IMR-90 (cell line): ENCODE measurements around the gene TAS2R40. TPM values are rescaled to one million over a fixed set of nuclear protein-coding genes. Genes with fewer than 3 reads are reported as not detected.

Source experiments
- ATAC-seq: fragments of 200-7000 bp; cut with Tn5 transposase; 2 replicates; pipeline ENCODE4 v1.9.1; 2020; ENCODE audit warnings: low read depth, mild to moderate bottlenecking, moderate library complexity
- BruUV-seq: library from RNA; stranded (reverse); fragments of 400-500 nt; replicated peaks from 2 replicates; lab custom pipeline; 2021; lab: Mats Ljungman, UMichigan
- CTCF ChIA-PET: fragments of 300-600 bp; formaldehyde crosslinking; extraction: SDS; loops from one replicate; lab custom pipeline; 2021; ENCODE audit warnings: antibody characterized with exemption; lab: Yijun Ruan, JAX
- POLR2A ChIA-PET: fragments of 300-600 bp; sonication (Branson Sonifier 250); formaldehyde crosslinking; loops from one replicate; lab custom pipeline; 2022; ENCODE audit warnings: antibody characterized with exemption; ENCODE audit not compliant: unreplicated experiment; lab: Charles Lee
- DNase-seq: peaks from one replicate; pipeline ENCODE4 v3.0.0; 2013
- H2AFZ ChIP-seq: replicated peaks from 2 replicates; pipeline ENCODE3; 2013; ENCODE audit warnings: low read length, mild to moderate bottlenecking; ENCODE audit not compliant: poor library complexity
- H2AK5ac ChIP-seq: 2 replicates; pipeline ENCODE4 v1.6.1; 2013; ENCODE audit warnings: low read depth, low read length, inconsistent platforms
- H2AK9ac ChIP-seq: replicated peaks from 2 replicates; pipeline ENCODE3; 2013; ENCODE audit warnings: mild to moderate bottlenecking, low read depth, low read length, moderate library complexity; ENCODE audit not compliant: poor library complexity
- H2BK120ac ChIP-seq: 2 replicates; pipeline ENCODE4 v1.6.1; 2013; ENCODE audit warnings: low read depth, low read length, inconsistent platforms
- H2BK15ac ChIP-seq: 3 replicates; pipeline ENCODE4 v1.6.1; 2013; ENCODE audit warnings: low read depth, low read length, inconsistent platforms
- H2BK20ac ChIP-seq: 2 replicates; pipeline ENCODE4 v1.6.1; 2013; ENCODE audit warnings: low read depth, mild to moderate bottlenecking, inconsistent platforms, low read length, moderate library complexity
- H2BK5ac ChIP-seq: 2 replicates; pipeline ENCODE4 v1.6.1; 2013; ENCODE audit warnings: mild to moderate bottlenecking, low read depth, low read length, inconsistent platforms; ENCODE audit not compliant: poor library complexity, severe bottlenecking
- H3K14ac ChIP-seq: replicated peaks from 2 replicates; pipeline ENCODE4 v1.6.1; 2013; ENCODE audit warnings: low read depth, low read length, inconsistent platforms
- H3K18ac ChIP-seq: 2 replicates; pipeline ENCODE4 v1.6.1; 2013; ENCODE audit warnings: low read depth, low read length, control low read depth
- H3K23ac ChIP-seq: 2 replicates; pipeline ENCODE4 v1.6.1; 2013; ENCODE audit warnings: low read depth, low read length, inconsistent platforms
- H3K27ac ChIP-seq: 2 replicates; pipeline ENCODE4 v1.5.1; 2013; ENCODE audit warnings: mild to moderate bottlenecking, control low read depth, low read length; ENCODE audit not compliant: insufficient read depth
- H3K27me3 ChIP-seq: 2 replicates; pipeline ENCODE4 v1.6.1; 2013; ENCODE audit warnings: low read length; ENCODE audit not compliant: control insufficient read depth, insufficient read depth
- H3K36me3 ChIP-seq: 2 replicates; pipeline ENCODE4 v1.6.1; 2013; ENCODE audit warnings: low read length, mixed read lengths; ENCODE audit not compliant: control insufficient read depth, insufficient read depth
- H3K4ac ChIP-seq: 2 replicates; pipeline ENCODE4 v1.6.1; 2013; ENCODE audit warnings: low read depth, low read length, inconsistent platforms
- H3K4me1 ChIP-seq: 2 replicates; pipeline ENCODE4 v1.6.1; 2013; ENCODE audit warnings: low read length, mixed read lengths; ENCODE audit not compliant: control insufficient read depth, insufficient read depth
- H3K4me2 ChIP-seq: 2 replicates; pipeline ENCODE4 v1.6.1; 2013; ENCODE audit warnings: low read depth, mild to moderate bottlenecking, control low read depth, low read length, moderate library complexity
- H3K4me3 ChIP-seq: 2 replicates; pipeline ENCODE4 v1.5.1; 2013; ENCODE audit warnings: low read depth, mild to moderate bottlenecking, control low read depth, low read length, moderate library complexity; ENCODE audit not compliant: insufficient read depth
- H3K56ac ChIP-seq: 2 replicates; pipeline ENCODE4 v1.6.1; 2013; ENCODE audit warnings: low read length, inconsistent platforms; ENCODE audit not compliant: insufficient read depth; ENCODE audit errors: extremely low read depth
- H3K79me1 ChIP-seq, 2 experiments: 2 replicates each; pipeline ENCODE4 v1.6.1; 2013; ENCODE audit warnings: low read length in 2 of 2, inconsistent platforms in 1 of 2, low read depth in 1 of 2
- H3K9ac ChIP-seq: 2 replicates; pipeline ENCODE4 v1.6.1; 2013; ENCODE audit warnings: low read depth, low read length, control low read depth
- H3K9me1 ChIP-seq: 2 replicates; pipeline ENCODE4 v1.6.1; 2013; ENCODE audit warnings: low read length, inconsistent platforms; ENCODE audit not compliant: insufficient read depth
- H3K9me3 ChIP-seq: 2 replicates; pipeline ENCODE4 v1.6.1; 2013; ENCODE audit warnings: low read length; ENCODE audit not compliant: control insufficient read depth, insufficient read depth
- H4K20me1 ChIP-seq: 2 replicates; pipeline ENCODE4 v1.6.1; 2013; ENCODE audit warnings: low read length, inconsistent platforms; ENCODE audit not compliant: insufficient read depth
- H4K5ac ChIP-seq: 2 replicates; pipeline ENCODE4 v1.6.1; 2013; ENCODE audit warnings: mild to moderate bottlenecking, low read depth, low read length, control low read depth
- H4K8ac ChIP-seq, 2 experiments: 2 replicates each; pipeline ENCODE4 v1.6.1; 2013; ENCODE audit warnings: low read depth in 2 of 2, low read length in 2 of 2, control low read depth in 1 of 2, inconsistent platforms in 1 of 2
- H4K91ac ChIP-seq: 2 replicates; pipeline ENCODE4 v1.6.1; 2013; ENCODE audit warnings: low read depth, low read length, inconsistent platforms; ENCODE audit not compliant: insufficient read depth
- BHLHE40 ChIP-seq: fragments of 150-350 bp; IDR thresholded peaks from 2 replicates; pipeline ENCODE4 v1.6.1; 2016; ENCODE audit warnings: mild to moderate bottlenecking, low read depth, low read length
- CEBPB ChIP-seq: IDR thresholded peaks from 2 replicates; pipeline ENCODE4 v1.6.1; 2012; ENCODE audit warnings: low read depth, low read length, improper control_type of control experiment
- CHD1 ChIP-seq: IDR thresholded peaks from 2 replicates; pipeline ENCODE4 v1.6.1; 2012; ENCODE audit warnings: low read depth, low read length, improper control_type of control experiment
- CTCF ChIP-seq: conservative IDR thresholded peaks from 2 replicates; pipeline ENCODE4 v1.5.1; 2012; ENCODE audit warnings: mild to moderate bottlenecking, low read depth, low read length, improper control_type of control experiment
- ELK1 ChIP-seq: fragments of 150-350 bp; IDR thresholded peaks from 2 replicates; pipeline ENCODE4 v1.6.1; 2016; ENCODE audit warnings: low read depth, mild to moderate bottlenecking, low read length, moderate library complexity, borderline replicate concordance
- MAFK ChIP-seq: IDR thresholded peaks from 2 replicates; pipeline ENCODE4 v1.6.1; 2012; ENCODE audit warnings: low read depth, low read length, improper control_type of control experiment
- MAZ ChIP-seq: IDR thresholded peaks from 2 replicates; pipeline ENCODE4 v1.6.1; 2012; ENCODE audit warnings: low read depth, mild to moderate bottlenecking, low read length, improper control_type of control experiment, moderate library complexity, borderline replicate concordance
- MXI1 ChIP-seq: IDR thresholded peaks from 2 replicates; pipeline ENCODE4 v1.6.1; 2012; ENCODE audit warnings: low read depth, mild to moderate bottlenecking, low read length, moderate library complexity, borderline replicate concordance
- NFE2L2 ChIP-seq: fragments of 150-350 bp; IDR thresholded peaks from 2 replicates; pipeline ENCODE4 v1.6.1; 2016; ENCODE audit warnings: low read depth, mild to moderate bottlenecking, low read length
- POLR2A ChIP-seq: IDR thresholded peaks from 2 replicates; pipeline ENCODE4 v1.6.1; 2012; ENCODE audit warnings: mild to moderate bottlenecking, low read depth, low read length
- RAD21 ChIP-seq: IDR thresholded peaks from 2 replicates; pipeline ENCODE4 v1.6.1; 2012; ENCODE audit warnings: low read length, improper control_type of control experiment
- RCOR1 ChIP-seq: IDR thresholded peaks from 2 replicates; pipeline ENCODE4 v1.6.1; 2012; ENCODE audit warnings: mild to moderate bottlenecking, low read length, improper control_type of control experiment; ENCODE audit not compliant: insufficient replicate concordance
- RFX5 ChIP-seq: IDR thresholded peaks from 2 replicates; pipeline ENCODE4 v1.8.0; 2012; ENCODE audit warnings: low read depth, mild to moderate bottlenecking, low read length, moderate library complexity
- SMC3 ChIP-seq: fragments of 150-350 bp; IDR thresholded peaks from 2 replicates; pipeline ENCODE4 v1.6.1; 2016; ENCODE audit warnings: low read depth, mild to moderate bottlenecking, antibody characterized with exemption, low read length, moderate library complexity
- USF2 ChIP-seq: fragments of 150-350 bp; IDR thresholded peaks from 2 replicates; pipeline ENCODE4 v1.6.1; 2017; ENCODE audit warnings: mild to moderate bottlenecking, antibody characterized with exemption, low read length, low read depth
- WGBS, 2 experiments: methylation state at CpG; one replicate each; pipeline versions ENCODE4 v1.1.5 to v1.1.7; 2013; ENCODE audit warnings: missing lambda C conversion rate in 2 of 2; ENCODE audit not compliant: insufficient read length in 1 of 2; ENCODE audit errors: extremely low coverage in 2 of 2; 5-methylcytosine and 5-hydroxymethylcytosine counted together
- dilution Hi-C: fragments of 300-500 bp; cut with HindIII; formaldehyde crosslinking; loops from one replicate; pipeline ENCODE4 v1.14.3; 2018; ENCODE audit warnings: low sequenced_read_pairs; ENCODE audit not compliant: unreplicated experiment
- in situ Hi-C: fragments of 300-500 bp; cut with MboI; formaldehyde crosslinking; loops from 3 replicates; pipeline ENCODE4 v1.14.3; 2019; ENCODE audit warnings: low sequenced_read_pairs, inconsistent platforms, mixed read lengths
- intact Hi-C: fragments of 100-400 bp; cut with micrococcal nuclease; formaldehyde crosslinking; loops from 2 replicates; pipeline ENCODE4 v1.10.0; 2022
- polyA plus RNA-seq, 3 experiments: library from polyadenylated mRNA; depleted of rRNA; stranded (reverse); fragments of >200 nt; gene quantifications; 2 replicates each; pipeline ENCODE4 v1.2.3, GENCODE V29; 2012; ENCODE audit warnings: low replicate concordance in 1 of 3
- total RNA-seq: library from RNA; depleted of rRNA; stranded (reverse); fragments of >200 nt; gene quantifications from 2 replicates; pipeline ENCODE4 v1.2.3, GENCODE V29; 2012

Gene TAS2R40
- total and polyA plus RNA-seq, 2 of the 4 experiments (the other 2 are of a cell fraction), result not detected

- no peak overlapping the region for H2AK5ac ChIP-seq
- H4K8ac ChIP-seq, result no peak overlapping the region
- H2BK120ac ChIP-seq, result no peak overlapping the region
- CTCF ChIA-PET, result no interaction called here
- H3K56ac ChIP-seq, result no peak overlapping the region
- no peak for TF ChIP-seq SMC3
- TF ChIP-seq NFE2L2, result no peak
- TF ChIP-seq USF2, result no peak
- no peak for TF ChIP-seq RCOR1
- no peak for TF ChIP-seq RAD21
- no peak for TF ChIP-seq RFX5
- no peak for TF ChIP-seq CTCF
- TF ChIP-seq CHD1, result no peak
- no peak for TF ChIP-seq BHLHE40
- no peak for TF ChIP-seq POLR2A
- TF ChIP-seq CEBPB, result no peak
- no peak for TF ChIP-seq MAZ
- no peak for TF ChIP-seq MAFK
- TF ChIP-seq MXI1, result no peak
- TF ChIP-seq ELK1, result no peak
- no peak overlapping the region for H3K23ac ChIP-seq
- 0 out of 2 replicates have a peak, but pooled peaks cover 1% of the 10 kb centered on the region for H3K27me3 ChIP-seq
- no peak overlapping the region; the same call in 1 of the 2 replicates for H3K4me2 ChIP-seq
- H4K91ac ChIP-seq, result no peak overlapping the region
- H3K4me1 ChIP-seq, result peaks cover 4% of the 10 kb centered on the region; the same call in 1 of the 2 replicates
- no peak overlapping the region for H2BK5ac ChIP-seq
- H3K4me3 ChIP-seq, result no peak overlapping the region
- no peak overlapping the region for H3K14ac ChIP-seq
- H2AFZ ChIP-seq, result no peak overlapping the region
- no peak overlapping the region for H2AK9ac ChIP-seq
- H3K36me3 ChIP-seq, result no peaks in the 10 kb centered on the region
- intact Hi-C loops, result no loop called here
- no peak for ATAC-seq
- H4K20me1 ChIP-seq, result no peaks in the 10 kb centered on the region
- no CpG with 5 or more reads among the region's 1 CpG for WGBS, 2 experiments
- no peak overlapping the region for H3K4ac ChIP-seq
- no peak overlapping the region for H3K9ac ChIP-seq
- DNase-seq, result peak; percentile 20
- no peak overlapping the region for H3K27ac ChIP-seq
- no peak overlapping the region for H4K5ac ChIP-seq
- in situ Hi-C loops, result no loop called here
- dilution Hi-C loops, result no loop called here
- no peak overlapping the region for H3K18ac ChIP-seq
- BruUV-seq, result no TSS peak
- no peak overlapping the region for H2BK15ac ChIP-seq
- H3K79me1 ChIP-seq, result no peaks in the 10 kb centered on the region
- no peaks in the 10 kb centered on the region for H3K9me1 ChIP-seq
- H3K9me3 ChIP-seq, result peaks cover 2% of the 10 kb centered on the region; the same call in 1 of the 2 replicates
- H2BK20ac ChIP-seq, result no peak overlapping the region
- POLR2A ChIA-PET, result no interaction called here
Observed at GRCh38 chr7:143238289-143238980, 16.6 kb downstream of the TAS2R40 start.
